H9 (cell line): ENCODE results near the gene GRIK3. TPM values are rescaled to one million over a fixed set of nuclear protein-coding genes. Genes with fewer than 3 reads are reported as not detected.
"Not testable (repeated sequence)": the region's sequence is repeated elsewhere in the genome, so short reads cannot be mapped to it uniquely, and the experiment has no call there.

Source experiments
- DNase-seq: peaks from one replicate; pipeline ENCODE4 v3.0.0-alpha.2; 2017
- H2AFZ ChIP-seq: one replicate; pipeline ENCODE4 v1.6.1; 2013; ENCODE audit warnings: mild to moderate bottlenecking, low read length, control low read depth, moderate library complexity
- H2AK5ac ChIP-seq: 2 replicates; pipeline ENCODE4 v1.6.1; 2013; ENCODE audit warnings: low read length, control low read depth, mixed read lengths; ENCODE audit not compliant: insufficient read length
- H2BK120ac ChIP-seq: one replicate; pipeline ENCODE4 v1.6.1; 2013; ENCODE audit warnings: low read depth, mild to moderate bottlenecking, low read length, control low read depth, inconsistent platforms; ENCODE audit not compliant: poor library complexity, severe bottlenecking
- H2BK12ac ChIP-seq: 2 replicates; pipeline ENCODE4 v1.6.1; 2013; ENCODE audit warnings: low read length, control low read depth, mixed read lengths, low read depth; ENCODE audit not compliant: insufficient read length
- H2BK15ac ChIP-seq: 2 replicates; pipeline ENCODE4 v1.6.1; 2013; ENCODE audit warnings: low read depth, low read length, control low read depth
- H2BK20ac ChIP-seq: one replicate; pipeline ENCODE4 v1.6.1; 2013; ENCODE audit warnings: low read depth, mild to moderate bottlenecking, low read length, control low read depth, inconsistent platforms; ENCODE audit not compliant: poor library complexity, severe bottlenecking
- H2BK5ac ChIP-seq: 2 replicates; pipeline ENCODE4 v1.6.1; 2013; ENCODE audit warnings: low read length, control low read depth, mixed read lengths; ENCODE audit not compliant: insufficient read length
- H3K14ac ChIP-seq: 2 replicates; pipeline ENCODE4 v1.6.1; 2013; ENCODE audit warnings: low read length, control low read depth; ENCODE audit not compliant: insufficient read depth
- H3K18ac ChIP-seq: 2 replicates; pipeline ENCODE4 v1.6.1; 2013; ENCODE audit warnings: low read depth, mild to moderate bottlenecking, mixed read lengths, low read length, control low read depth; ENCODE audit not compliant: insufficient read length
- H3K23ac ChIP-seq: 2 replicates; pipeline ENCODE4 v1.6.1; 2013; ENCODE audit warnings: low read length, control low read depth, mixed read lengths, low read depth; ENCODE audit not compliant: insufficient read length
- H3K23me2 ChIP-seq: 2 replicates; pipeline ENCODE4 v1.6.1; 2013; ENCODE audit warnings: low read depth, mild to moderate bottlenecking, mixed read lengths, low read length, control low read depth; ENCODE audit not compliant: insufficient read length, poor library complexity, severe bottlenecking
- H3K27ac ChIP-seq: 2 replicates; pipeline ENCODE4 v1.5.1; 2013; ENCODE audit warnings: low read length, control low read depth, mixed read lengths, low read depth; ENCODE audit not compliant: insufficient read length
- H3K27me3 ChIP-seq: 2 replicates; pipeline ENCODE4 v1.6.1; 2013; ENCODE audit warnings: low read length, control low read depth, inconsistent platforms; ENCODE audit not compliant: insufficient read depth
- H3K4ac ChIP-seq: 2 replicates; pipeline ENCODE4 v1.6.1; 2013; ENCODE audit warnings: low read depth, mild to moderate bottlenecking, control low read depth, inconsistent platforms, low read length, moderate library complexity
- H3K4me1 ChIP-seq: 2 replicates; pipeline ENCODE4 v1.6.1; 2013; ENCODE audit warnings: low read length, control low read depth, inconsistent platforms; ENCODE audit not compliant: insufficient read depth
- H3K4me2 ChIP-seq: 2 replicates; pipeline ENCODE4 v1.6.1; 2013; ENCODE audit warnings: low read length, control low read depth, mixed read lengths; ENCODE audit not compliant: insufficient read length, insufficient read depth
- H3K56ac ChIP-seq: 2 replicates; pipeline ENCODE4 v1.6.1; 2013; ENCODE audit warnings: low read depth, mild to moderate bottlenecking, mixed read lengths, low read length, control low read depth; ENCODE audit not compliant: insufficient read length
- H3K79me1 ChIP-seq: 2 replicates; pipeline ENCODE4 v1.6.1; 2013; ENCODE audit warnings: low read depth, mild to moderate bottlenecking, moderate library complexity, low read length, control low read depth, inconsistent platforms; ENCODE audit not compliant: insufficient read depth, poor library complexity, severe bottlenecking
- H3K79me2 ChIP-seq: 2 replicates; pipeline ENCODE4 v1.6.1; 2013; ENCODE audit warnings: low read length, control low read depth, inconsistent platforms; ENCODE audit not compliant: insufficient read depth
- H3K9ac ChIP-seq: 2 replicates; pipeline ENCODE4 v1.6.1; 2013; ENCODE audit warnings: low read length, control low read depth, mixed read lengths; ENCODE audit not compliant: insufficient read length; ENCODE audit errors: extremely low read depth
- H3K9me3 ChIP-seq: one replicate; pipeline ENCODE4 v1.6.1; 2013; ENCODE audit warnings: low read depth, low read length, inconsistent platforms; ENCODE audit not compliant: control insufficient read depth
- H3T11ph ChIP-seq: one replicate; pipeline ENCODE4 v1.6.1; 2013; ENCODE audit warnings: mild to moderate bottlenecking, low read length, control low read depth, inconsistent platforms
- H4K20me1 ChIP-seq: one replicate; pipeline ENCODE4 v1.6.1; 2013; ENCODE audit not compliant: control insufficient read depth, insufficient read length, insufficient read depth
- H4K5ac ChIP-seq: 2 replicates; pipeline ENCODE4 v1.6.1; 2013; ENCODE audit warnings: low read depth, mild to moderate bottlenecking, mixed read lengths, low read length, control low read depth; ENCODE audit not compliant: insufficient read length
- H4K8ac ChIP-seq: replicated peaks from 2 replicates; pipeline ENCODE4 v1.6.1; 2013; ENCODE audit warnings: low read length, control low read depth, mixed read lengths, low read depth; ENCODE audit not compliant: insufficient read length
- H4K91ac ChIP-seq: 2 replicates; pipeline ENCODE4 v1.6.1; 2013; ENCODE audit warnings: low read depth, mild to moderate bottlenecking, moderate library complexity, mixed read lengths, low read length, control low read depth; ENCODE audit not compliant: insufficient read length
- H3K27ac Mint-ChIP-seq, 3 experiments: 2 replicates in 2 of 3; 3 replicates in 1 of 3; pipeline ENCODE4 v1.8.0; 2020 to 2021; ENCODE audit warnings: mixed read lengths in 3 of 3, mild to moderate bottlenecking in 1 of 3, moderate library complexity in 1 of 3
- H3K27me3 Mint-ChIP-seq: 2 replicates; pipeline ENCODE4 v1.8.0; 2021; ENCODE audit warnings: low read depth, mild to moderate bottlenecking, moderate library complexity, mixed read lengths
- H3K36me3 Mint-ChIP-seq, 3 experiments: 2 replicates in 2 of 3; 3 replicates in 1 of 3; pipeline ENCODE4 v1.8.0; 2020 to 2021; ENCODE audit warnings: low read depth in 3 of 3, mixed read lengths in 3 of 3; ENCODE audit not compliant: insufficient read depth in 1 of 3
- H3K4me1 Mint-ChIP-seq, 2 experiments: 2 replicates each; pipeline ENCODE4 v1.8.0; 2020; ENCODE audit warnings: mixed read lengths in 2 of 2
- H3K4me3 Mint-ChIP-seq, 2 experiments: 2 replicates in 1 of 2; 3 replicates in 1 of 2; pipeline ENCODE4 v1.8.0; 2020 to 2021; ENCODE audit warnings: mild to moderate bottlenecking in 2 of 2, mixed read lengths in 2 of 2, moderate library complexity in 1 of 2
- H3K9me3 Mint-ChIP-seq, 2 experiments: 2 replicates in 1 of 2; 3 replicates in 1 of 2; pipeline ENCODE4 v1.8.0; 2020; ENCODE audit warnings: mild to moderate bottlenecking in 2 of 2, mixed read lengths in 2 of 2, moderate library complexity in 1 of 2
- CTCF ChIP-seq: fragments of 200-600 bp; sonication (generic); conservative IDR thresholded peaks from 3 replicates; pipeline ENCODE4 v1.8.0; 2021; ENCODE audit warnings: antibody characterized with exemption, mild to moderate bottlenecking
- WGBS: extraction: QIAGEN DNeasy Blood & Tissue Kit; methylation state at CpG from one replicate; pipeline ENCODE4 v1.1.7; 2013; ENCODE audit warnings: missing lambda C conversion rate, low lambda C conversion rate, mixed read lengths; ENCODE audit not compliant: insufficient read length; ENCODE audit errors: extremely low coverage; 5-methylcytosine and 5-hydroxymethylcytosine counted together
- total RNA-seq: library from RNA; stranded (reverse); gene quantifications from 2 replicates; pipeline ENCODE4 v1.2.1, GENCODE V29; 2021

The GRIK3 gene
- total RNA-seq, 1 experiment from 2014 or later: 1.7 TPM

DNA sequence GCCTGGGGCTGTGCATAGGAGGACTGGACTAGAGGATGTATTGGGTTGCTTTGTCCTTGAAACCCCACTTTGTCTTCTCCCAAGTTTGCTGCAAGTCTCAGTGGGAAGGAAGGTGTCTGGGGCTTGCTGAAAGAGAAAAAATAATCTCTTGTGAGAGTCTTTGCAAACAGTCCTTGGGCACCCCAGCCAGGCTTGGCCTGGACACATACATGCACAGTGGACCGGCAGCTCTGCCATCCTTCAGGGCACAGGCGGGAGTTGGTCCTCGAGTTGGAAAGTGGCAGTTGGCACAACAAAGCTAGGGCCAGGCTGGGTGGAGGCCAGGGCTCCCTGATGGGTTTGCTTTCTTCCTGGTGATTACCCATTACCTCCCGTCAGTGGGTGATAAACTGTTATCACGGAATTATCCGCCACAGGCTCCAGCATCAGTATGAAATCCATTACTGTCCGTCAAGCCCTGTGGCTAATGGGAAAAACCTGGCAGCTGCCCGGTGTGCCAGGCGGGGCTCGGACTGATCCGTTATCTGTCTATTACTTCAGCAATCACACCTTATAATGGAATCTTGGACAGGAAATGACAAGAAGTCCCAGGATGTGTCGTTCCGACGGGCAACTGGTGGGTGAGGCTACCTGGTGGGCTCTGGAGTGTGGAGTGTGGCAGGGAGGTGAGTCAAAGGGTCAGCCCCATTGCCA, 265.7 kb downstream of the GRIK3 start:
- no peak for DNase-seq
- peaks cover 26% of the 10 kb centered on the region; the same call in 1 of the 2 replicates for H3K4me1 ChIP-seq

DNA sequence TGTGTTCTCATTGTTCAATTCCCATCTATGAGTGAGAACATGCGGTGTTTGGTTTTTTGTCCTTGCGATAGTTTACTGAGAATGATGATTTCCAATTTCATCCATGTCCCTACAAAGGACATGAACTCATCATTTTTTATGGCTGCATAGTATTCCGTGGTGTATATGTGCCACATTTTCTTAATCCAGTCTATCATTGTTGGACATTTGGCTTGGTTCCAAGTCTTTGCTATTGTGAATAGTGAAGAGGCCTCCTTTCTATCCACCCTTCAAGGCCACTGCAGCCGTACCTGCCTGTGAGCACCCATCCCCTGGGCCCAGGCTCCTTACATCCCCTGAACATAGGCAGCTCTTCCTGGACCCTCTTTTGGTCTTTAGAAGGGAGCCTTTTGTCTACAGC, 266.9 kb downstream of the GRIK3 start:
- not testable (repeated sequence) for H3K4me3 Mint-ChIP-seq, H3K27ac ChIP-seq, H2BK12ac ChIP-seq, H3T11ph ChIP-seq, H3K56ac ChIP-seq, H3K36me3 Mint-ChIP-seq, H3K27ac Mint-ChIP-seq, H2BK5ac ChIP-seq, DNase-seq, H3K14ac ChIP-seq, H3K18ac ChIP-seq, H4K8ac ChIP-seq, H3K4me2 ChIP-seq, H3K27me3 ChIP-seq, H3K9me3 Mint-ChIP-seq, H2BK15ac ChIP-seq, H3K9me3 ChIP-seq, H2BK120ac ChIP-seq, H3K23ac ChIP-seq, H3K79me1 ChIP-seq, H4K5ac ChIP-seq, H2BK20ac ChIP-seq, H3K4ac ChIP-seq, H3K9ac ChIP-seq, H2AFZ ChIP-seq, H4K20me1 ChIP-seq, H4K91ac ChIP-seq, H3K27me3 Mint-ChIP-seq, H2AK5ac ChIP-seq, H3K23me2 ChIP-seq, H3K79me2 ChIP-seq
- no CpG with 5 or more reads among the region's 4 CpGs for WGBS
- H3K4me1 Mint-ChIP-seq: peaks cover 58 to 63% of the 10 kb centered on the region in 2 experiments
- peaks cover 22% of the 10 kb centered on the region; the same call in 1 of the 2 replicates for H3K4me1 ChIP-seq

More for the DNA sequence above, 265.7 kb downstream of the GRIK3 start:
- H3K36me3 Mint-ChIP-seq: no peaks in the 10 kb centered on the region
- Histone ChIP-seq H4K8ac (no peak overlapping the region), H3K23me2 (no peaks in the 10 kb centered on the region), H4K5ac (no peak overlapping the region), H4K91ac (no peak overlapping the region), H2BK15ac (no peak overlapping the region), H2AFZ (no peak overlapping the region), H3K18ac (no peak overlapping the region), H3K4ac (no peak overlapping the region), H3K9ac (no peak overlapping the region), H3K56ac (no peak overlapping the region), H4K20me1 (no peaks in the 10 kb centered on the region), H3T11ph (no peak overlapping the region), H3K14ac (no peak overlapping the region), H2BK5ac (no peak overlapping the region), H2AK5ac (no peak overlapping the region), H3K27ac (no peak overlapping the region), H3K79me2 (no peaks in the 10 kb centered on the region), H3K23ac (no peak overlapping the region), H3K27me3 (no peaks in the 10 kb centered on the region; the same call in 1 of the 2 replicates), H2BK12ac (no peak overlapping the region), H2BK20ac (no peak overlapping the region), H3K4me2 (no peak overlapping the region), H3K9me3 (no peaks in the 10 kb centered on the region), H3K79me1 (no peaks in the 10 kb centered on the region), H2BK120ac (no peak overlapping the region)
- no CpG with 5 or more reads among the region's 14 CpGs for WGBS
- TF ChIP-seq CTCF: no peak
- no peak overlapping the region for H3K4me3 Mint-ChIP-seq
- peaks cover 66 to 72% of the 10 kb centered on the region in 2 experiments for H3K4me1 Mint-ChIP-seq
- peaks cover 13% of the 10 kb centered on the region for H3K27me3 Mint-ChIP-seq
- H3K27ac Mint-ChIP-seq: no peak overlapping the region
- peaks cover 0 to 3% of the 10 kb centered on the region in 2 experiments; a peak in 2 of 5 replicates for H3K9me3 Mint-ChIP-seq
